H9 (cell line): ENCODE measurements around the gene SNRNP200. TPM values are rescaled to one million over a fixed set of nuclear protein-coding genes. Genes with fewer than 3 reads are reported as not detected.

ENCODE experiments used
- DNase-seq: peaks from one replicate; pipeline ENCODE4 v3.0.0-alpha.2; 2017
- H2AFZ ChIP-seq: one replicate; pipeline ENCODE4 v1.6.1; 2013; ENCODE audit warnings: mild to moderate bottlenecking, low read length, control low read depth, moderate library complexity
- H2AK5ac ChIP-seq: 2 replicates; pipeline ENCODE4 v1.6.1; 2013; ENCODE audit warnings: low read length, control low read depth, mixed read lengths; ENCODE audit not compliant: insufficient read length
- H2BK120ac ChIP-seq: one replicate; pipeline ENCODE4 v1.6.1; 2013; ENCODE audit warnings: low read depth, mild to moderate bottlenecking, low read length, control low read depth, inconsistent platforms; ENCODE audit not compliant: poor library complexity, severe bottlenecking
- H2BK12ac ChIP-seq: 2 replicates; pipeline ENCODE4 v1.6.1; 2013; ENCODE audit warnings: low read length, control low read depth, mixed read lengths, low read depth; ENCODE audit not compliant: insufficient read length
- H2BK15ac ChIP-seq: 2 replicates; pipeline ENCODE4 v1.6.1; 2013; ENCODE audit warnings: low read depth, low read length, control low read depth
- H2BK20ac ChIP-seq: one replicate; pipeline ENCODE4 v1.6.1; 2013; ENCODE audit warnings: low read depth, mild to moderate bottlenecking, low read length, control low read depth, inconsistent platforms; ENCODE audit not compliant: poor library complexity, severe bottlenecking
- H2BK5ac ChIP-seq: 2 replicates; pipeline ENCODE4 v1.6.1; 2013; ENCODE audit warnings: low read length, control low read depth, mixed read lengths; ENCODE audit not compliant: insufficient read length
- H3K14ac ChIP-seq: 2 replicates; pipeline ENCODE4 v1.6.1; 2013; ENCODE audit warnings: low read length, control low read depth; ENCODE audit not compliant: insufficient read depth
- H3K18ac ChIP-seq: 2 replicates; pipeline ENCODE4 v1.6.1; 2013; ENCODE audit warnings: low read depth, mild to moderate bottlenecking, mixed read lengths, low read length, control low read depth; ENCODE audit not compliant: insufficient read length
- H3K23ac ChIP-seq: 2 replicates; pipeline ENCODE4 v1.6.1; 2013; ENCODE audit warnings: low read length, control low read depth, mixed read lengths, low read depth; ENCODE audit not compliant: insufficient read length
- H3K23me2 ChIP-seq: 2 replicates; pipeline ENCODE4 v1.6.1; 2013; ENCODE audit warnings: low read depth, mild to moderate bottlenecking, mixed read lengths, low read length, control low read depth; ENCODE audit not compliant: insufficient read length, poor library complexity, severe bottlenecking
- H3K27ac ChIP-seq: 2 replicates; pipeline ENCODE4 v1.5.1; 2013; ENCODE audit warnings: low read length, control low read depth, mixed read lengths, low read depth; ENCODE audit not compliant: insufficient read length
- H3K27me3 ChIP-seq: 2 replicates; pipeline ENCODE4 v1.6.1; 2013; ENCODE audit warnings: low read length, control low read depth, inconsistent platforms; ENCODE audit not compliant: insufficient read depth
- H3K4ac ChIP-seq: 2 replicates; pipeline ENCODE4 v1.6.1; 2013; ENCODE audit warnings: low read depth, mild to moderate bottlenecking, control low read depth, inconsistent platforms, low read length, moderate library complexity
- H3K4me1 ChIP-seq: 2 replicates; pipeline ENCODE4 v1.6.1; 2013; ENCODE audit warnings: low read length, control low read depth, inconsistent platforms; ENCODE audit not compliant: insufficient read depth
- H3K4me2 ChIP-seq: 2 replicates; pipeline ENCODE4 v1.6.1; 2013; ENCODE audit warnings: low read length, control low read depth, mixed read lengths; ENCODE audit not compliant: insufficient read length, insufficient read depth
- H3K56ac ChIP-seq: 2 replicates; pipeline ENCODE4 v1.6.1; 2013; ENCODE audit warnings: low read depth, mild to moderate bottlenecking, mixed read lengths, low read length, control low read depth; ENCODE audit not compliant: insufficient read length
- H3K79me1 ChIP-seq: 2 replicates; pipeline ENCODE4 v1.6.1; 2013; ENCODE audit warnings: low read depth, mild to moderate bottlenecking, moderate library complexity, low read length, control low read depth, inconsistent platforms; ENCODE audit not compliant: insufficient read depth, poor library complexity, severe bottlenecking
- H3K79me2 ChIP-seq: 2 replicates; pipeline ENCODE4 v1.6.1; 2013; ENCODE audit warnings: low read length, control low read depth, inconsistent platforms; ENCODE audit not compliant: insufficient read depth
- H3K9ac ChIP-seq: 2 replicates; pipeline ENCODE4 v1.6.1; 2013; ENCODE audit warnings: low read length, control low read depth, mixed read lengths; ENCODE audit not compliant: insufficient read length; ENCODE audit errors: extremely low read depth
- H3K9me3 ChIP-seq: one replicate; pipeline ENCODE4 v1.6.1; 2013; ENCODE audit warnings: low read depth, low read length, inconsistent platforms; ENCODE audit not compliant: control insufficient read depth
- H3T11ph ChIP-seq: one replicate; pipeline ENCODE4 v1.6.1; 2013; ENCODE audit warnings: mild to moderate bottlenecking, low read length, control low read depth, inconsistent platforms
- H4K20me1 ChIP-seq: one replicate; pipeline ENCODE4 v1.6.1; 2013; ENCODE audit not compliant: control insufficient read depth, insufficient read length, insufficient read depth
- H4K5ac ChIP-seq: 2 replicates; pipeline ENCODE4 v1.6.1; 2013; ENCODE audit warnings: low read depth, mild to moderate bottlenecking, mixed read lengths, low read length, control low read depth; ENCODE audit not compliant: insufficient read length
- H4K8ac ChIP-seq: replicated peaks from 2 replicates; pipeline ENCODE4 v1.6.1; 2013; ENCODE audit warnings: low read length, control low read depth, mixed read lengths, low read depth; ENCODE audit not compliant: insufficient read length
- H4K91ac ChIP-seq: 2 replicates; pipeline ENCODE4 v1.6.1; 2013; ENCODE audit warnings: low read depth, mild to moderate bottlenecking, moderate library complexity, mixed read lengths, low read length, control low read depth; ENCODE audit not compliant: insufficient read length
- H3K27ac Mint-ChIP-seq, 3 experiments: 2 replicates in 2 of 3; 3 replicates in 1 of 3; pipeline ENCODE4 v1.8.0; 2020 to 2021; ENCODE audit warnings: mixed read lengths in 3 of 3, mild to moderate bottlenecking in 1 of 3, moderate library complexity in 1 of 3
- H3K27me3 Mint-ChIP-seq: 2 replicates; pipeline ENCODE4 v1.8.0; 2021; ENCODE audit warnings: low read depth, mild to moderate bottlenecking, moderate library complexity, mixed read lengths
- H3K36me3 Mint-ChIP-seq, 3 experiments: 2 replicates in 2 of 3; 3 replicates in 1 of 3; pipeline ENCODE4 v1.8.0; 2020 to 2021; ENCODE audit warnings: low read depth in 3 of 3, mixed read lengths in 3 of 3; ENCODE audit not compliant: insufficient read depth in 1 of 3
- H3K4me1 Mint-ChIP-seq, 2 experiments: 2 replicates each; pipeline ENCODE4 v1.8.0; 2020; ENCODE audit warnings: mixed read lengths in 2 of 2
- H3K4me3 Mint-ChIP-seq, 2 experiments: 2 replicates in 1 of 2; 3 replicates in 1 of 2; pipeline ENCODE4 v1.8.0; 2020 to 2021; ENCODE audit warnings: mild to moderate bottlenecking in 2 of 2, mixed read lengths in 2 of 2, moderate library complexity in 1 of 2
- H3K9me3 Mint-ChIP-seq, 2 experiments: 2 replicates in 1 of 2; 3 replicates in 1 of 2; pipeline ENCODE4 v1.8.0; 2020; ENCODE audit warnings: mild to moderate bottlenecking in 2 of 2, mixed read lengths in 2 of 2, moderate library complexity in 1 of 2
- WGBS: extraction: QIAGEN DNeasy Blood & Tissue Kit; methylation state at CpG from one replicate; pipeline ENCODE4 v1.1.7; 2013; ENCODE audit warnings: missing lambda C conversion rate, low lambda C conversion rate, mixed read lengths; ENCODE audit not compliant: insufficient read length; ENCODE audit errors: extremely low coverage; 5-methylcytosine and 5-hydroxymethylcytosine counted together
- total RNA-seq: library from RNA; stranded (reverse); gene quantifications from 2 replicates; pipeline ENCODE4 v1.2.1, GENCODE V29; 2021
- TF ChIP-seq, protein P1 (sequence below): fragments of 200-600 bp; sonication (generic); conservative IDR thresholded peaks from 3 replicates; pipeline ENCODE4 v1.8.0; 2021; ENCODE audit warnings: antibody characterized with exemption, mild to moderate bottlenecking

The SNRNP200 gene
- total RNA-seq, 1 experiment from 2014 or later, result 215 TPM

DNA sequence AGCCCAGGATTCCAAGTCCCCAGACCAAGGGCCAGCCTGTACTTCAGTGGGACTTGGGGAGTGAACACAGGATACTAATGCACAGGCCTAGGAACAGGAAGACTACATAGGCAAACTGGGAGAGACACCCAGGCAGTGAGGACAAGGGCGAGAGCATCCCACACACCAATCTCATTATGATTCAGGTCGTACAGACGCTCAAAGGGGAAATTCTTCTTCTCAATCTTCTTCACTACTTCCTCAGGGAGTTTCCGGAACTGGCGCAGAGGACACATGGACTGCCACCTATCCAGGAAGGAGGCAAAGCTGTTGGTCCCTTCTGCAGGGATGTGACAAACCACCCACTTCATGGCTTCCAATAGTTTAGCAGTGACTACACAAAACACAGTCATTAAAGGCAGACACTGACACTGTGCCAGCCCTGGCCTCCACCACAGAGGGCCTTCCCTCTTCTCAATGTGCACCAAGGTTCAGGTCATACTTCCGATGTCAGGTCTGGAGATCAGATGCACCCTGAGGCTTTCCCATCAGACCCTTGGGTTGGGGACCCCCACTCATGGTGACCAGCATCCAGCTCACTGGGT, 18.0 kb downstream of the SNRNP200 start:
- Histone ChIP-seq H3K4me1 (no peaks in the 10 kb centered on the region), H3K27me3 (no peaks in the 10 kb centered on the region), H2BK12ac (no peak overlapping the region), H3K27ac (no peak overlapping the region), H3K9ac (no peak overlapping the region), H4K5ac (no peak overlapping the region), H3K4me2 (no peak overlapping the region), H3K14ac (no peak overlapping the region), H3K4ac (no peak overlapping the region), H3K18ac (no peak overlapping the region), H3T11ph (no peak overlapping the region), H3K79me2 (no peaks in the 10 kb centered on the region), H4K20me1 (no peaks in the 10 kb centered on the region), H3K23ac (no peak overlapping the region), H4K91ac (no peak overlapping the region), H2BK120ac (no peak overlapping the region), H3K56ac (no peak overlapping the region), H2BK20ac (no peak overlapping the region), H3K79me1 (no peaks in the 10 kb centered on the region), H2AFZ (no peak overlapping the region), H2AK5ac (no peak overlapping the region), H4K8ac (no peak overlapping the region), H2BK15ac (no peak overlapping the region), H2BK5ac (no peak overlapping the region), H3K23me2 (no peaks in the 10 kb centered on the region), H3K9me3 (no peaks in the 10 kb centered on the region)
- DNase-seq, result no peak
- WGBS, result no CpG with 5 or more reads among the region's 6 CpGs
- Mint-ChIP-seq H3K27ac (no peak overlapping the region), H3K4me1 (no peaks in the 10 kb centered on the region), H3K36me3 (peaks cover 73 to 99% (median 97%) of the 10 kb centered on the region in 3 experiments), H3K9me3 (no peaks in the 10 kb centered on the region), H3K27me3 (no peaks in the 10 kb centered on the region), H3K4me3 (no peak overlapping the region)
- TF ChIP-seq, protein P1, sequence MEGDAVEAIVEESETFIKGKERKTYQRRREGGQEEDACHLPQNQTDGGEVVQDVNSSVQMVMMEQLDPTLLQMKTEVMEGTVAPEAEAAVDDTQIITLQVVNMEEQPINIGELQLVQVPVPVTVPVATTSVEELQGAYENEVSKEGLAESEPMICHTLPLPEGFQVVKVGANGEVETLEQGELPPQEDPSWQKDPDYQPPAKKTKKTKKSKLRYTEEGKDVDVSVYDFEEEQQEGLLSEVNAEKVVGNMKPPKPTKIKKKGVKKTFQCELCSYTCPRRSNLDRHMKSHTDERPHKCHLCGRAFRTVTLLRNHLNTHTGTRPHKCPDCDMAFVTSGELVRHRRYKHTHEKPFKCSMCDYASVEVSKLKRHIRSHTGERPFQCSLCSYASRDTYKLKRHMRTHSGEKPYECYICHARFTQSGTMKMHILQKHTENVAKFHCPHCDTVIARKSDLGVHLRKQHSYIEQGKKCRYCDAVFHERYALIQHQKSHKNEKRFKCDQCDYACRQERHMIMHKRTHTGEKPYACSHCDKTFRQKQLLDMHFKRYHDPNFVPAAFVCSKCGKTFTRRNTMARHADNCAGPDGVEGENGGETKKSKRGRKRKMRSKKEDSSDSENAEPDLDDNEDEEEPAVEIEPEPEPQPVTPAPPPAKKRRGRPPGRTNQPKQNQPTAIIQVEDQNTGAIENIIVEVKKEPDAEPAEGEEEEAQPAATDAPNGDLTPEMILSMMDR, result no peak
